HFF-Myc (cell line): ENCODE measurements around the gene DPYSL3.
A peak's percentile ranks its signal among the peaks of the same experiment; 100 is the strongest.

Experiments used
- DNase-seq: peaks from one replicate; pipeline ENCODE4 v3.0.0-alpha.2; 2011; ENCODE audit warnings: low read depth; ENCODE audit errors: extremely low read depth
- H3K4me3 ChIP-seq: replicated peaks from 2 replicates; pipeline ENCODE4 v1.5.1; 2011; ENCODE audit warnings: low read depth, mild to moderate bottlenecking, control low read depth, low read length
- CTCF ChIP-seq: IDR thresholded peaks from 2 replicates; pipeline ENCODE4 v1.5.1; 2012; ENCODE audit warnings: mild to moderate bottlenecking, low read depth, low read length, control low read depth; ENCODE audit errors: missing control alignments

Gene DPYSL3

DNA sequence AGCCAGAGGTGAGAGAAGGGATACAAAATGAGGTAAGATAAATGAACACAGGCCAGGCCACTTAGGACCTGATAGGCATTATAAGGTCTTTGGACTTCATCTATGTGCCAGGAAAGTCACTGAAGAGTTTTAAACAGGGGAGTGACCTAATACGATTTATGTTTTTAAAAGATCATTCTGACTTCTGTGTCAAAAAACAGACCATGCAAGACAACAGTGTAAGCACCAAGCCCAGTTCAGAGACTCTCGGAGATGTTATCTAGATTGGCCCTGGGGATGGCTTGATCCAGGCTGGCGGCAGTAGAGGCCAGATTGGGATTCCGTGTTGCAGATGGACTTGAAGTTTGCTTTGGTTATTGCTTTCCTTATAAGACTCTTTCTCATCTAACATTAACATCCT, 43.0 kb upstream of the DPYSL3 start:
- H3K4me3 ChIP-seq, result no peak overlapping the region
- TF ChIP-seq CTCF, result no peak
- DNase-seq, result no peak

DNA sequence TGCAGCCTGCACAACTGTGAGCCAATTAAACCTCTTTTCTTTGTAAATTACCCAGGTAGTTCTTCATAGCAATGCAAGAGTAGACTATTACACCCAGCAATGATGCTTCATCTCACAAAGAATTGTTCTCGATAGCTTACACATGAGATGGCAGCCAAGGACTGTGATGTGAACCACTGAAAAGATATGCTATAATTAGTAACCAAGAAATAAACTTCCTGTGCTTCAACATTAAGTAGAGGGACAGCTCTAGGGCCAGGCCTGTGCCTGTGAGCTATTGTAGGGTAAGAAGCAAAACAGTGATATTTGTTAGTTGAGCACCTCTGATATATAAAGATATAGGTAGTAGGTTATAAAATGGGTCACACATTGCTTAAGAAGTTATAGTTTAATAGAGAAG, 41.8 kb upstream of the DPYSL3 start:
- H3K4me3 ChIP-seq, result no peak overlapping the region
- no peak for DNase-seq
- TF ChIP-seq CTCF, result no peak

GRCh38 chr5:147547730-147548129, 37.9 kb upstream of the DPYSL3 start:
- no peak overlapping the region for H3K4me3 ChIP-seq
- no peak for DNase-seq
- TF ChIP-seq CTCF, result no peak

DNA sequence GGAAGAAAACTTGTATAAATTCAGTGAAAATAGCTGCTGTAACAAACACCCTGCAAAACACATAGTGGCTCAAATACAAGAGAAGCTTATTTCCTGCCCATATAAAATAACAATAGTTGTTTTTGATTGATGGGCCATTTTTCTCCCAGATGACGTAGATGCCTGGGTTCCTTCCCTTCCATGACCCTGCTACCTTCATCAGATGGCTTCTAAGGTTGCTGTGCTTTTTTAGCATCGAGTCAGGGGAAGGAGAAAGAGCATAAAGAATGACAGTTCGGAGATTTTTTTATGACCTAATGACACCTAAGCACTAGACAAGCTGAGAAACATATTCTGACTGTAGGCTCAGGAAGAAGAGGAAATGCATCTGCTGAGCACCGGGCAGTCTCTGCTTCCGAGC, 34.7 kb upstream of the DPYSL3 start:
- TF ChIP-seq CTCF, result no peak
- DNase-seq, result no peak
- H3K4me3 ChIP-seq, result no peak overlapping the region

DNA sequence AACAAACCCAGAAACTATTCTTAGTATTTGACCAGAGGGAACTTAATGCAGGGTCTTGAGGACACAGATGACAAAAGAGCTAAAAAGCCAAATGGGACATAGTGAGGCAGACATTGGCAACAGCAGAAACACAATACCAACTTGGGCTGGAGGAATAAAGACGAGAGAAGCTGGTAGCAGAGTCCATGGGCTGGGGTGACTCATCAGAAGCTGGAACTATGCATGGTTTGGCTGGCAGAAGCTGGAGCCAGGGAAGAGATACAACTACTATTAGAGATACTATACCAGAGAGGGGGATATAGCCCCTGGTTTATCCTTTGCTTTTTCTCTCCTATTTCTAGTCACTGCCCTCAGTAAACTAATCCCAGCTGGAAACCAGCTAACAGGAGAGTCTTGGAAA, 29.2 kb upstream of the DPYSL3 start:
- TF ChIP-seq CTCF, result no peak
- H3K4me3 ChIP-seq, result no peak overlapping the region
- no peak for DNase-seq

DNA sequence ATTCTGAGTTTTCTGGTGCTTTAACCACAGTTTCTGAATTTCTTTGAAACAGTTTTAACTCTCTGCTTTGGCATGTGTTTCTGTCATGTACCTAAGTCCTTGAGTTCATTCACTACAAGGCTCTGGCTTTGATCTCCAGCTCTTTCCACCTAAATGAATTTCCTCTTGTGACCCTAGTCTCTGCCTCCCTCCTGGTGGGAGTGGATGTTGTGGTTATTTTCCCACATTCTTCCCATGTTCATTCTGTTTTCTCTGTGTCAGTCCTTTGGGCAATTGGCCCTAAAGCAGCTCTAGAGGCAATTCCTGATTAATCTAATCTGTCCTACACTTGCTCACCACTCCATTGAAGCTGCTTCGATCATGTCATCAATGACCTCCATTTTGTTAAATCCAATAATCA, 28.4 kb upstream of the DPYSL3 start:
- H3K4me3 ChIP-seq, result no peak overlapping the region
- DNase-seq, result no peak
- TF ChIP-seq CTCF, result no peak

GRCh38 chr5:147534172-147534951, 24.5 kb upstream of the DPYSL3 start:
- peak; percentile 88 for DNase-seq

More at GRCh38 chr5:147534172-147534951, 24.5 kb upstream of the DPYSL3 start:
- H3K4me3 ChIP-seq, result no peak overlapping the region
- no peak for TF ChIP-seq CTCF
